Adipocyte (in vitro differentiated cells): ENCODE data around the gene PIWIL4.
"Not testable (repeated sequence)": the region's sequence is repeated elsewhere in the genome, so short reads cannot be mapped to it uniquely, and the experiment has no call there.

Experiments used
- DNase-seq: peaks from one replicate; pipeline ENCODE4 v3.0.0-alpha.2; 2015; ENCODE audit warnings: low read depth
- H3K27me3 ChIP-seq: replicated peaks from 2 replicates; pipeline ENCODE4 v1.7.0; 2013; ENCODE audit warnings: mild to moderate bottlenecking, low read length, moderate library complexity; ENCODE audit not compliant: control insufficient read depth, insufficient read depth
- H3K36me3 ChIP-seq: 2 replicates; pipeline ENCODE4 v1.7.0; 2013; ENCODE audit warnings: low read length, mild to moderate bottlenecking, moderate library complexity; ENCODE audit not compliant: control insufficient read depth, insufficient read depth, severe bottlenecking
- H3K4me1 ChIP-seq: 2 replicates; pipeline ENCODE4 v1.7.0; 2013; ENCODE audit warnings: mild to moderate bottlenecking, low read length, moderate library complexity; ENCODE audit not compliant: control insufficient read depth, insufficient read depth
- H3K4me3 ChIP-seq: 2 replicates; pipeline ENCODE4 v1.7.0; 2013; ENCODE audit warnings: mild to moderate bottlenecking, low read length, moderate library complexity
- H3K9ac ChIP-seq: 2 replicates; pipeline ENCODE4 v1.7.0; 2013; ENCODE audit warnings: mild to moderate bottlenecking, low read length, moderate library complexity
- H3K9me3 ChIP-seq: 2 replicates; pipeline ENCODE4 v1.7.0; 2013; ENCODE audit warnings: mild to moderate bottlenecking, low read length, moderate library complexity; ENCODE audit not compliant: control insufficient read depth

PIWIL4 gene

DNA sequence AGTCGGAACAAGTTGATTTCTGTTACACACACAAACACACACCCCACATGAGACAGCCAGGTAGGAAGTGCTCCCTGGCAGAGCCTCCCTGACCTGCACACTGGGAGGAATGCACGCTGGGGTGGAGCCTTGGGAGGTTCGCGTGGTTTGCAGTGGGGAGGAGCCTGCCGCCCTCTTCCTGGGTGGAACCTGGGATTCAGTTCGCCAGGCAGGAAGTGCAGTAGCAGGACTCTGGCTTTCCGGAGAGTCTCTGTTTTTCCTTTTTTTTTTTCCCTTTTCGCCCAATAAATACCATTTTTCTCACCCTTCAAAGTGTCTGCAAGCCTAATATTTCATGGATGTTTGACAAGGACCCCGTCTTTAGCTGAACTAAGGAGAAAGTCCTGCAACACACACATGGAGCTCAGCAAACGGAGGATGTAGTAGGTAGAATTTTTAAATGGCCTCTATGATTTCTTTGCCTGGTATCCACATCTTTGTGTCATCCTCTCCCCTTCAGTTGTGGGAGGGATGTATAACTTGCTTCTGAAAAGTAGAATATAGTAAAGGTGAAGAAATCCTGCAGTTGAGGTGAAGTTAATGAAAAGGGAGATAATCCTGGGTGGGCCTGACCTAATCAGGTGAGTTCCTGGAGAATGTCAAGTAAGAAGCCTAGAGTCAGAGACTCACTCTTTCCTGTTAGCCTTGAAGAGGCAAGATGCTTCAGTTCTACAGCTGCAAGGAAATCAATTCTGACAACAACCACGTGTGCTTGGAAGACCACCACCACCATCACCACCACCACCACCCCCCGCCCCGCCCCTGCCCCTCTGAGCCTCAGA, 72.9 kb downstream of the PIWIL4 start:
- H3K9ac ChIP-seq, result no peak overlapping the region
- DNase-seq, result no peak
- H3K36me3 ChIP-seq, result no peaks in the 10 kb centered on the region
- H3K4me1 ChIP-seq, result peaks cover 14% of the 10 kb centered on the region
- H3K4me3 ChIP-seq, result no peak overlapping the region
- no peaks in the 10 kb centered on the region for H3K9me3 ChIP-seq
- no peaks in the 10 kb centered on the region for H3K27me3 ChIP-seq

DNA sequence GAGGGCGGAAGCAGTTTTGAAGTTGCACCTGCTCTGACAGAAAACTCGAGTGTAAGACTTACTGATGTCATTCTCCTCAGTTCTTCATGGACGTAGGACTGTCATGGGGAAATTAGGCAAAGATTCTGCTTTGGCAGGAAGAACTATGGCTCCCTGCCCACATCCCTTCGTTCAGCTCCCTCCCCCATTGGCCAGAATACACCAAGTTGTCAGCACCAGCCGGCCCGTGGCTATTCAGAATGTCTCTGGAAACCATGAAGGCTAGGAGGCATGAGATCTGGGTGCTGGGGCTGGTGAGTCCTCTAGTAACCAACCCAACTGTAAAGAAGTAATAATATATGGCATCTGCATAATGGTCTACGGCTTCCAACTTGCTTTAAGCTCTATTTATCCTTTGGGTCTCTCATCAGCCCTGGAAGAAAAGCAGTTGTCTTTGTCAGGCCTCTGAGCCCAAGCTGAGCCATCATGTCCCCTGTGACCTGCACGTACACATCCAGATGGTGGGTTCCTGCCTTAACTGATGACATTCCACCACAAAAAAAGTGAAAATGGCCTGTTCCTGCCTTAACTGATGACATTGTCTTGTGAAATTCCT, 74.1 kb downstream of the PIWIL4 start:
- Histone ChIP-seq H3K27me3 (no peaks in the 10 kb centered on the region), H3K36me3 (no peaks in the 10 kb centered on the region), H3K9ac (no peak overlapping the region), H3K4me3 (no peak overlapping the region), H3K9me3 (no peaks in the 10 kb centered on the region), H3K4me1 (peaks cover 14% of the 10 kb centered on the region)
- no peak for DNase-seq

GRCh38 chr11:94643186-94643585, 76.0 kb downstream of the PIWIL4 start:
- H3K36me3 ChIP-seq, H3K27me3 ChIP-seq, DNase-seq, H3K9ac ChIP-seq, H3K9me3 ChIP-seq, H3K4me3 ChIP-seq: not testable (repeated sequence)
- H3K4me1 ChIP-seq, result peaks cover 18% of the 10 kb centered on the region

- no peak overlapping the region for H3K9ac ChIP-seq
- H3K4me1 ChIP-seq, result peaks cover 19% of the 10 kb centered on the region
- DNase-seq, result no peak
- no peaks in the 10 kb centered on the region for H3K9me3 ChIP-seq
- H3K4me3 ChIP-seq, result no peak overlapping the region
- no peaks in the 10 kb centered on the region for H3K36me3 ChIP-seq
- no peaks in the 10 kb centered on the region for H3K27me3 ChIP-seq
These were observed 80.8 kb downstream of the PIWIL4 start for GRCh38 chr11:94647926-94648325.

GRCh38 chr11:94648789-94649188, 81.6 kb downstream of the PIWIL4 start:
- Histone ChIP-seq H3K36me3 (no peaks in the 10 kb centered on the region), H3K9me3 (no peaks in the 10 kb centered on the region), H3K4me3 (no peak overlapping the region), H3K4me1 (peaks cover 19% of the 10 kb centered on the region), H3K27me3 (no peaks in the 10 kb centered on the region), H3K9ac (no peak overlapping the region)
- DNase-seq, result no peak

DNA sequence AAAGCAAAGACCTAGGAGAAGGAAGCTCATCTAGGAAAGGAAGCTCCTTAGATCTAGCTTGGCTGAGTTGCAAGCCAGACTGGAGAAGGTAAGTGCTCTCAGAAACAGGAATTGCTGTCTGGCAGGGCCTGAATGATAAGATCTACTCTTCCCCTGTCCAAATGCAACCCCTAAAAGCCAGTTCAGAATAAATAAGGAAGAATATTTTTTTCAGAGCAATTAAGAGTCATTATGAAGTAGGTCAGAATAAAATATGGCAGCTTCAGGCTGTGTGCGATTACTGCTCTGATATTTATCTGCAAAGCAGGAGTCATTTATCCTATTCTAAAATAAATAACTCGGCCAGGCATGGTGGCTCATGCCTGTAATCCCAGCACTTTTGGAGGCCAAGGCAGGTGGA, 82.1 kb downstream of the PIWIL4 start:
- H3K4me1 ChIP-seq, result peaks cover 19% of the 10 kb centered on the region
- no peak overlapping the region for H3K9ac ChIP-seq
- H3K27me3 ChIP-seq, result no peaks in the 10 kb centered on the region
- H3K4me3 ChIP-seq, result no peak overlapping the region
- no peaks in the 10 kb centered on the region for H3K36me3 ChIP-seq
- no peaks in the 10 kb centered on the region for H3K9me3 ChIP-seq
- DNase-seq, result no peak

DNA sequence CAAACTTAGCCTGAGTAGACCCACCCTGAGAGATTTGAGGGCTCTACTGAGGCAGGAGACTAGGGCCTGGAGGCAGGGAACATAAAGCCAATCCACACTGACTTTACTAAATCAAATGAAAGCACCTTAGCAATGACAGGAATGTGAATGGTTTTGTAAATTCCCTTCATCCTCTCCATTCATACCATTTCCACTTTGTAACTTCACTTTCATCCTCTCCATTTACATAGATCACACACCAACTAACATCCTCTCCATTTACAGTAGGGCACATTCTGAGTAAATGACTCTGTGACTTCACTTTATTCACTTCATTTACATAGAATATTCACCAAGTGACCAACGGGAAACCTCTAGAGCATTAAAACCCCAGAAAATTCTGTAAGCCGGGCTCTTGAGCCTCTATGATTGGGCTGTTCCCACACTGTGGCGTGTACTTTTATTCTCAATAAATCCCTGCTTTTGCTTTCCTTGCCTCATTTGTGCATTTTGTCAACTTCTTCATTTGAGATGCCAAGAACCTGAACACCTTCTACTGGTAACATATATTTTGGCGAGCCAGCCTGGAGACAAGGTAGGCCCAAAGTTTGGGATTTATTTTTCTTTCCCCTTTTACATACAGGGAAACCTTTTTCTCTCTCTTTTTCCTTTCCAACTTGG, 82.9 kb downstream of the PIWIL4 start:
- no peaks in the 10 kb centered on the region for H3K27me3 ChIP-seq
- peak; percentile 24 for DNase-seq
- peak overlapping the region; percentile 21 for H3K4me3 ChIP-seq
- peak overlapping the region; percentile 46 for H3K9ac ChIP-seq
- H3K4me1 ChIP-seq, result peaks cover 19% of the 10 kb centered on the region
- no peaks in the 10 kb centered on the region for H3K9me3 ChIP-seq
- no peaks in the 10 kb centered on the region for H3K36me3 ChIP-seq

DNA sequence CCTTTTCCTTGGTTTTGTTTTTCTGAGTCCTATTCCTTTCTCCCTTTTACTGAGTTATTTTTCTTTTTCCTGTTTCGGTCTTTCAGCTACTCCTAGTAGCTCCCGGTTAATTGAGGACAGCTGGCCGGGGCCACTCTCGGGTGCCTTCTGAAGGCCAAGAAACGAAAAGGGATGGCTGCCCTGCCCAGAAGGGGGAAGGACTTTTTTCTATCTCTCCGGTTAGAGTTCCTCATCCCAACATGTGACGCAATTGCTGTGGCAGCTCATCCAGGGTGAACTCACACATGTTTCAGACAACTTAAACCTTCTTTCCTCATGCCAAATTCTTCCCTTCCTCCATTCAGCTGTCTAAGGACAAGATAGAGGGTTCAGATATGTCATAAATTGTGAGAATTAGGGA, 83.6 kb downstream of the PIWIL4 start:
- Histone ChIP-seq H3K9me3 (no peaks in the 10 kb centered on the region), H3K4me3 (peak overlapping the region; percentile 21), H3K36me3 (no peaks in the 10 kb centered on the region), H3K27me3 (no peaks in the 10 kb centered on the region), H3K9ac (peak overlapping the region; percentile 46), H3K4me1 (peaks cover 19% of the 10 kb centered on the region)
- DNase-seq, result peak; percentile 93

GRCh38 chr11:94652735-94653284, 85.6 kb downstream of the PIWIL4 start:
- Histone ChIP-seq H3K4me1 (peaks cover 15% of the 10 kb centered on the region), H3K4me3 (no peak overlapping the region), H3K36me3 (no peaks in the 10 kb centered on the region), H3K27me3 (no peaks in the 10 kb centered on the region), H3K9ac (no peak overlapping the region), H3K9me3 (no peaks in the 10 kb centered on the region)
- no peak for DNase-seq

DNA sequence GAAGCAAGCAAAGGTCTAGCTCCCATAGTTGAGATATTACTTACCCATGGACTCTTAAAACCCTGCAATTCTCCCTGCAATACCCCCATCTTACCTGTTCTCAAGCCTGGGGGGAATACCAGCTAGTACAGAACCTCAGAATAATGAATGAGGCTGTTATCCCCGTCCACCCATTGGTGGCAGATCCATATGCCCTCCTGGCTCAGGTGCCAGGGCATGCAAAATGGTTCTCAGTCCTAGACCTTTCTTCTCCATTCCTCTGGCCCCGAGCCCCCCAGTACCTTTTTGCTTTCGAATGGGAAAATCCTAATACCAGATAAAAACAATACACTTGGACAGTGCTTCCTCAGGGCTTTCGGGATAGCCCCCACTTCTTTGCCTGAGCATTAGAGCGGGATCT, 86.4 kb downstream of the PIWIL4 start:
- H3K4me3 ChIP-seq, result no peak overlapping the region
- no peaks in the 10 kb centered on the region for H3K36me3 ChIP-seq
- H3K9ac ChIP-seq, result no peak overlapping the region
- H3K27me3 ChIP-seq, result no peaks in the 10 kb centered on the region
- H3K4me1 ChIP-seq, result peaks cover 12% of the 10 kb centered on the region
- no peak for DNase-seq
- H3K9me3 ChIP-seq, result no peaks in the 10 kb centered on the region

- H3K36me3 ChIP-seq, result no peaks in the 10 kb centered on the region
- no peaks in the 10 kb centered on the region for H3K9me3 ChIP-seq
- no peak for DNase-seq
- H3K9ac ChIP-seq, result no peak overlapping the region
- H3K4me1 ChIP-seq, result peaks cover 12% of the 10 kb centered on the region
- H3K4me3 ChIP-seq, result no peak overlapping the region
- H3K27me3 ChIP-seq, result no peaks in the 10 kb centered on the region
These were observed 87.0 kb downstream of the PIWIL4 start for GRCh38 chr11:94654201-94654600.
